ENCODE measurements around the gene KIF23.

KIF23 gene

GRCh38 chr15:69497667-69498066, 83.5 kb downstream of the KIF23 start:
- DNase-seq: no peak

All from DMS 273 treated with DMSO at 0.1 percent for 48 hours (cell line).